Measurements from ENCODE around the gene NHP2. TPM values are rescaled to one million over a fixed set of nuclear protein-coding genes. Genes with fewer than 3 reads are reported as not detected.

NHP2 gene
- total and polyA plus RNA-seq, 9 of the 15 experiments (the other 6 are each of a cell fraction or from before 2014, with no cell fraction given), result 52.8 to 622 (median 144) TPM

DNA sequence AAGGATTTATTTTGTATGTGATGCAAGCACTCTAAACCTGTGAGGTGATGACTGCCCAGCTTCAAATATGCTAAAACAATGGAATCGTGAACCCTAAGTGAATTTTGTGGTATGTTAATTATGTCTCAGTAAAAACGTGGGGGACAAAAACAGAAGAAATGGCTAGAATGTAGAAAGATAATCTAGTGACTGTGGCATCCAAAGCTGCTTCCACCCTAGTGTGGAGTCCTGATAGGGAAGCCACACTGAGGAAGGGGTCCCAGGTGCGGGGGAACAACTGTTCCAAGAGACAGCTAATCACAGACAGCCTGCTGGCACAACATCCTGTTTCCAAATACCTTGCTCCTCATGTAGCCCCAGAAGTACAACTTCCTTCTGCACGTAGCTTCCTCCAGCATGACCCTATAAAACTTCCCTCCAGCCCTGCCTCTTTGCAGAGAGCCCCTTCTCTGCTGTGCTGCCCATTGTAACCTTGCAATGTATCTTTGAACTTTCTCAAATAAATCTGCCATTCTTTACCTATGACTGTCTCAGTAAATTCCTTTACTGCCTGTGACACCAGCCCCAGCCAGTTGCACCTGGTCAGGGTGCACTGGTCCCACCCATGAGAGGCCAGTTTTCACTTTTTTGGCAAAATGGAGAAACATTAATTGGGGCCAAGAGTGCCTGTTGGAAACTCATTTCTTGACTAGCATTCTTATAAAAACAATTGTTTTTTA, 28.6 kb upstream of the NHP2 start (continued):
- TF ChIP-seq, protein P1, sequence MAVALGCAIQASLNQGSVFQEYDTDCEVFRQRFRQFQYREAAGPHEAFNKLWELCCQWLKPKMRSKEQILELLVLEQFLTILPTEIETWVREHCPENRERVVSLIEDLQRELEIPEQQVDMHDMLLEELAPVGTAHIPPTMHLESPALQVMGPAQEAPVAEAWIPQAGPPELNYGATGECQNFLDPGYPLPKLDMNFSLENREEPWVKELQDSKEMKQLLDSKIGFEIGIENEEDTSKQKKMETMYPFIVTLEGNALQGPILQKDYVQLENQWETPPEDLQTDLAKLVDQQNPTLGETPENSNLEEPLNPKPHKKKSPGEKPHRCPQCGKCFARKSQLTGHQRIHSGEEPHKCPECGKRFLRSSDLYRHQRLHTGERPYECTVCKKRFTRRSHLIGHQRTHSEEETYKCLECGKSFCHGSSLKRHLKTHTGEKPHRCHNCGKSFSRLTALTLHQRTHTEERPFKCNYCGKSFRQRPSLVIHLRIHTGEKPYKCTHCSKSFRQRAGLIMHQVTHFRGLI (CRISPR knock-in tag; IDR thresholded peaks at IDR 0.05), result no peak
- TF ChIP-seq RBM17 (IDR thresholded peaks at IDR 0.05; ENCODE audit: borderline replicate concordance, low read depth, low read length), result no peak
- TF ChIP-seq CCNT2 (IDR thresholded peaks at IDR 0.05; ENCODE audit: borderline replicate concordance, extremely low read depth, insufficient read length, low read depth, low read length), result no peak
- TF ChIP-seq CBFA2T2 (conservative IDR thresholded peaks at IDR 0.05), result peak; percentile 86
- TF ChIP-seq, protein P2, sequence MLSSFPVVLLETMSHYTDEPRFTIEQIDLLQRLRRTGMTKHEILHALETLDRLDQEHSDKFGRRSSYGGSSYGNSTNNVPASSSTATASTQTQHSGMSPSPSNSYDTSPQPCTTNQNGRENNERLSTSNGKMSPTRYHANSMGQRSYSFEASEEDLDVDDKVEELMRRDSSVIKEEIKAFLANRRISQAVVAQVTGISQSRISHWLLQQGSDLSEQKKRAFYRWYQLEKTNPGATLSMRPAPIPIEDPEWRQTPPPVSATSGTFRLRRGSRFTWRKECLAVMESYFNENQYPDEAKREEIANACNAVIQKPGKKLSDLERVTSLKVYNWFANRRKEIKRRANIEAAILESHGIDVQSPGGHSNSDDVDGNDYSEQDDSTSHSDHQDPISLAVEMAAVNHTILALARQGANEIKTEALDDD (IDR thresholded peaks at IDR 0.05), result peak; percentile 52; the same call in 1 of the 2 replicates
- TF ChIP-seq ZNF217 (CRISPR knock-in tag; IDR thresholded peaks at IDR 0.05), result no peak
- TF ChIP-seq ZNF347 (CRISPR knock-in tag; IDR thresholded peaks at IDR 0.05; ENCODE audit: low read depth), result no peak
- peak; percentile 62 for TF ChIP-seq SOX6 (IDR thresholded peaks at IDR 0.05)
- TF ChIP-seq, protein P3, sequence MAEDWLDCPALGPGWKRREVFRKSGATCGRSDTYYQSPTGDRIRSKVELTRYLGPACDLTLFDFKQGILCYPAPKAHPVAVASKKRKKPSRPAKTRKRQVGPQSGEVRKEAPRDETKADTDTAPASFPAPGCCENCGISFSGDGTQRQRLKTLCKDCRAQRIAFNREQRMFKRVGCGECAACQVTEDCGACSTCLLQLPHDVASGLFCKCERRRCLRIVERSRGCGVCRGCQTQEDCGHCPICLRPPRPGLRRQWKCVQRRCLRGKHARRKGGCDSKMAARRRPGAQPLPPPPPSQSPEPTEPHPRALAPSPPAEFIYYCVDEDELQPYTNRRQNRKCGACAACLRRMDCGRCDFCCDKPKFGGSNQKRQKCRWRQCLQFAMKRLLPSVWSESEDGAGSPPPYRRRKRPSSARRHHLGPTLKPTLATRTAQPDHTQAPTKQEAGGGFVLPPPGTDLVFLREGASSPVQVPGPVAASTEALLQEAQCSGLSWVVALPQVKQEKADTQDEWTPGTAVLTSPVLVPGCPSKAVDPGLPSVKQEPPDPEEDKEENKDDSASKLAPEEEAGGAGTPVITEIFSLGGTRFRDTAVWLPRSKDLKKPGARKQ (CRISPR knock-in tag; IDR thresholded peaks at IDR 0.05), result no peak
- TF ChIP-seq ZNF785 (CRISPR knock-in tag; IDR thresholded peaks at IDR 0.05), result no peak
- TF ChIP-seq ZNF253 (CRISPR knock-in tag; conservative IDR thresholded peaks at IDR 0.05), result no peak
- 0 out of 2 replicates have a peak, but pooled peaks have one; percentile 14 for TF ChIP-seq L3MBTL2 (IDR thresholded peaks at IDR 0.05)
- TF ChIP-seq DACH1 (IDR thresholded peaks at IDR 0.05; ENCODE audit: partially characterized antibody), result no peak
- no peak for TF ChIP-seq CBFB (CRISPR knock-in tag; IDR thresholded peaks at IDR 0.05)

Measured in K562 (cell line).